NT2/D1 (cell line): Measurements from ENCODE around the gene TACR1.

Source experiments
- SUZ12 ChIP-seq: IDR thresholded peaks from 2 replicates; pipeline ENCODE4 v1.6.1; 2011; ENCODE audit not compliant: insufficient read length, insufficient read depth; ENCODE audit errors: extremely low read depth
- YY1 ChIP-seq: IDR thresholded peaks from 2 replicates; pipeline ENCODE4 v1.6.1; 2011; ENCODE audit not compliant: insufficient read length, insufficient read depth
- ZNF274 ChIP-seq: IDR thresholded peaks from 2 replicates; pipeline ENCODE4 v1.6.1; 2011; ENCODE audit warnings: mild to moderate bottlenecking, low read depth, low read length

GRCh38 chr2:75087736-75088135, 111.6 kb downstream of the TACR1 start:
- TF ChIP-seq YY1 = no peak
- TF ChIP-seq SUZ12 = no peak
- TF ChIP-seq ZNF274 = no peak
